Stimulated activated CD4-positive, alpha-beta T cell treated with anti-CD3 and anti-CD28 coated beads, Interleukin-4, amount 100 ng/mL, for 24 hours (primary cell): ENCODE measurements around the gene RNF14.
A peak's percentile ranks its signal among the peaks of the same experiment; 100 is the strongest.

ENCODE experiments used
- DNase-seq: peaks from one replicate; pipeline ENCODE4 v3.0.0-alpha.2; 2020

The RNF14 gene

GRCh38 chr5:141949511-141949910 is 19.4 kb upstream of the RNF14 start:
- DNase-seq = no peak

- no peak for DNase-seq
Measured at GRCh38 chr5:141950207-141951005, 18.5 kb upstream of the RNF14 start.

- peak; percentile 24 for DNase-seq
Measured at GRCh38 chr5:141951332-141951781, 17.5 kb upstream of the RNF14 start.

GRCh38 chr5:141952020-141952419 is 16.9 kb upstream of the RNF14 start:
- no peak for DNase-seq

GRCh38 chr5:141954194-141954593 is 14.7 kb upstream of the RNF14 start:
- DNase-seq = no peak

- DNase-seq = no peak
Measured at GRCh38 chr5:141957367-141957996, 11.4 kb upstream of the RNF14 start.

GRCh38 chr5:141958113-141958512 is 10.8 kb upstream of the RNF14 start, which contains the start of gene PCDH12:
Gene PCDH12 (minus strand): TSS chr5:141958202. CDS start chr5:141957851, 351 bp downstream.
- DNase-seq = no peak

- DNase-seq = peak; percentile 17
Measured at GRCh38 chr5:141958546-141959172, 10.2 kb upstream of the RNF14 start.

GRCh38 chr5:141960018-141960417 is 8.9 kb upstream of the RNF14 start:
- DNase-seq = no peak

GRCh38 chr5:141960449-141961323 is 8.2 kb upstream of the RNF14 start:
- DNase-seq = peak; percentile 93

GRCh38 chr5:141961466-141961865 is 7.4 kb upstream of the RNF14 start:
- DNase-seq = no peak

GRCh38 chr5:141963701-141964100 is 5.2 kb upstream of the RNF14 start:
- DNase-seq = no peak

GRCh38 chr5:141965071-141965470 is 3.8 kb upstream of the RNF14 start:
- no peak for DNase-seq

- no peak for DNase-seq
Measured at GRCh38 chr5:141966275-141966962, 2.5 kb upstream of the RNF14 start.

- DNase-seq = no peak
Measured at GRCh38 chr5:141966963-141967333, 2.0 kb upstream of the RNF14 start.

- DNase-seq = no peak
Measured at GRCh38 chr5:141969783-141970771, 1.2 kb downstream of the RNF14 start.

GRCh38 chr5:141973871-141974595 is 5.1 kb downstream of the RNF14 start:
- DNase-seq = no peak

GRCh38 chr5:141976176-141976575 is 7.3 kb downstream of the RNF14 start:
- no peak for DNase-seq

- DNase-seq = no peak
Measured at GRCh38 chr5:141978389-141978788, 9.5 kb downstream of the RNF14 start.

- no peak for DNase-seq
Measured at GRCh38 chr5:141982626-141983025, 13.7 kb downstream of the RNF14 start.
